Bronchial epithelial cell (primary cell): ENCODE results near the gene IARS2. TPM values are rescaled to one million over a fixed set of nuclear protein-coding genes. Genes with fewer than 3 reads are reported as not detected.

ENCODE experiments used
- DNase-seq: peaks from one replicate; pipeline ENCODE4 v3.0.0-alpha.2; 2010; ENCODE audit warnings: low read depth
- FAIRE-seq: peaks from 2 replicates; lab custom pipeline; 2011; peaks lifted over from hg19 to GRCh38; lab: Jason Lieb, UNC
- H3K27me3 ChIP-seq: 2 replicates; pipeline ENCODE4 v1.5.1; 2011; ENCODE audit warnings: low read length; ENCODE audit not compliant: control insufficient read depth, insufficient read depth
- H3K36me3 ChIP-seq: 2 replicates; pipeline ENCODE4 v1.5.1; 2011; ENCODE audit warnings: low read length; ENCODE audit not compliant: control insufficient read depth, insufficient read depth
- H3K4me3 ChIP-seq: 2 replicates; pipeline ENCODE4 v1.5.1; 2011; ENCODE audit warnings: mild to moderate bottlenecking, low read depth, low read length, control low read depth
- CTCF ChIP-seq: IDR thresholded peaks from 2 replicates; pipeline ENCODE4 v1.5.1; 2011; ENCODE audit warnings: mild to moderate bottlenecking, moderate library complexity, low read length, control low read depth, inconsistent platforms; ENCODE audit not compliant: insufficient read depth, severe bottlenecking
- total RNA-seq: library from RNA; depleted of rRNA; stranded (reverse); fragments of >200 nt; gene quantifications from 2 replicates; pipeline ENCODE4 v1.2.1, GENCODE V29; 2014

Gene IARS2
- total RNA-seq, 1 donor from 2014 or later: 113 TPM

DNA sequence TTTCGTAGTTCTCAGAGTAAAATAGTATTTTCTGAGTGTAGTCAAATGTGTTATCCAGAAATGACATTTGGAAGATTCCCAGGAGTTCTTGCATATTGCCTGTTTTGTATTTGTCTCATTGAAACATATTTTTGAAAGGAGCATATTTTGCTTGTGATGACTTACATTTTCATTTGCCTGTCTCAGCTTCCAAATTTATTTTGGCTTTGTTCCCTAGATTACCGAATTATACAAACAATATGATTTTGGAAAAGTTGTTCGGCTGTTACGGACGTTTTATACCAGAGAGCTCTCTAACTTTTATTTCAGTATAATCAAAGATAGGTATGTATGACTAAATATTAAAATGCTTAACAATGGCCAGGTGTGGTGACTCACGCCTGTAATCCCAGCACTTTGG is 46.0 kb downstream of the IARS2 start:
- DNase-seq: no peak
- no peak overlapping the region for H3K4me3 ChIP-seq
- no peak for TF ChIP-seq CTCF
- peaks cover 11% of the 10 kb centered on the region for H3K36me3 ChIP-seq
- FAIRE-seq: no peak
- H3K27me3 ChIP-seq: no peaks in the 10 kb centered on the region

- FAIRE-seq: no peak
- Histone ChIP-seq H3K36me3 (peaks cover 5% of the 10 kb centered on the region), H3K4me3 (no peak overlapping the region), H3K27me3 (no peaks in the 10 kb centered on the region)
- DNase-seq: no peak
- TF ChIP-seq CTCF: no peak
Observed at GRCh38 chr1:220144051-220144450, 50.1 kb downstream of the IARS2 start.

GRCh38 chr1:220149742-220150141 is 55.8 kb downstream of the IARS2 start:
- Histone ChIP-seq H3K4me3 (no peak overlapping the region), H3K27me3 (no peaks in the 10 kb centered on the region), H3K36me3 (peaks cover 3% of the 10 kb centered on the region)
- DNase-seq (no peak), FAIRE-seq (no peak)
- TF ChIP-seq CTCF: no peak

DNA sequence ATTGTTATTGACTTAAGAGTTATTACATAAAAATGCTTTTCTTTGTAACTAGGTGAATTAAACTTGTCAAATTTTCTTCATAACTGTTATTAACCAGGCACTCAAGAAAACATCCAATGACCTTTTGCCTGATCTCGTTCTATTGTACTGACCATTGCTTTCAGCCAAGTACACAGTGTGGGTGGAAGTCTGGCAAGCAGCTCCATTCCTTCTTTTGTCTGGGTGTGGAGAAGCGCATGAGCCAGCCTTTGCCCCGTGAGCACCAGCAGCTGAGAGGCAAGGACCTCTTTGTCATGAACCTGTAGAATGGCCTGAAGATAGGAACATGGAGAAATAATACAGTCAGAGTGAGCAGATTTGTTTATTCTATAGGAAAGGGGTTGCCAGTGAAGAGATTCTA is 57.5 kb downstream of the IARS2 start:
- Histone ChIP-seq H3K27me3 (no peaks in the 10 kb centered on the region), H3K4me3 (no peak overlapping the region), H3K36me3 (peaks cover 4% of the 10 kb centered on the region)
- DNase-seq: no peak
- TF ChIP-seq CTCF: no peak
- FAIRE-seq: no peak

DNA sequence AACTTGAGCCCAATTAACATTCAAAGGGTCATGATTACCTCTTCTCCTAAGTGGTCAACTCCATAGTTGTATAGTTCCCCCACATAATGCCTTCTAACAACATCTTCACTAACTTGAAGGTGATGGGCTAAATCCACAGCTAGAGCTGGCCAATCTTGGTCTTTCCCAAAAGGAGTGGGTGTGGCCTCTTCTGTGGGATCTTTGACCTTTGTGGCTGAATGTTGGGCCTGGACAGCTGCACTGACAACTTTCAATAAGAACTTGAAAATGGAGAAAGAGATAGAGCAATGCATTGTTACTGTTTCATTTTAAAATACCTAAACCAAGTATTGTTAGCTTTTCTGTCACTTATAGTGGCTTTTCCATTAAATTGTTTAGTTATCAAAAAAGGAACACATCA is 59.2 kb downstream of the IARS2 start:
- DNase-seq (no peak), FAIRE-seq (no peak)
- no peak for TF ChIP-seq CTCF
- Histone ChIP-seq H3K27me3 (no peaks in the 10 kb centered on the region), H3K4me3 (no peak overlapping the region), H3K36me3 (peaks cover 10% of the 10 kb centered on the region)

DNA sequence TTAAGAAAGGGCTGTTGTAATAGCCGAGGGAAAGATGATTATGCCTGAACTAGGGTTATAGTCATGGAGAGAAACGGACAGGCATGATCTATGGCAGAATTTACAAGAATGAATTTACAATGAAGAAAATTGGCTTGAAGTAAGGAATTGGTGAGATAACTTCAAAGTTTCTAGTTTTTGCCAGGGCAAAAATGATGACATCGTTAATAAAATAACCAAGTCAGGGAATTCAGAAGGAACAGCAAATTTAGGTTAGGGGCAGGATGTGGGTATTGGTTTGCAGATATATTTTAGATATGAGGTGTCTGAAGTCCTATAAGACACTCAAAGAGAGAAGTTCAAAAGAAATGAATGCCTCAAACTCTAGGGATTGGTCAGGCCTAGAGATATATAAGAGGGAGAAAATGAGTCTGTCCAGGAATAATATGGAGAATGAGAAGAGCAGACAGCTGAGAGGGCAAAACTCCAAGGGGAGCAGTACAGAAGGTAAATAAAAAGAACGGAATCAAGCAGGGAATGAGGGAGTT is 62.8 kb downstream of the IARS2 start:
- peaks cover 8% of the 10 kb centered on the region for H3K36me3 ChIP-seq
- FAIRE-seq: no peak
- DNase-seq: no peak
- no peak overlapping the region for H3K4me3 ChIP-seq
- no peak for TF ChIP-seq CTCF
- no peaks in the 10 kb centered on the region for H3K27me3 ChIP-seq
